Activated naive CD8-positive, alpha-beta T cell treated with anti-CD3 and anti-CD28 coated beads, Interleukin-2, amount 50 U/mL, for 24 hours (primary cell): ENCODE results near the gene AZIN2.

Experiments
- ATAC-seq: fragments of 150-1000 bp; cut with Tn5 transposase; one replicate; pipeline ENCODE4 v1.10.0; 2021
- DNase-seq: peaks from one replicate; pipeline ENCODE4 v3.0.0; 2021
- H3K27ac Mint-ChIP-seq: one replicate; pipeline ENCODE4 v1.8.0; 2021; ENCODE audit warnings: mild to moderate bottlenecking, mixed read lengths
- H3K27me3 Mint-ChIP-seq: one replicate; pipeline ENCODE4 v1.8.0; 2021; ENCODE audit warnings: mixed read lengths
- H3K36me3 Mint-ChIP-seq: one replicate; pipeline ENCODE4 v1.8.0; 2021; ENCODE audit warnings: low read depth, mixed read lengths
- H3K4me1 Mint-ChIP-seq: one replicate; pipeline ENCODE4 v1.8.0; 2021; ENCODE audit warnings: mixed read lengths
- H3K4me3 Mint-ChIP-seq: one replicate; pipeline ENCODE4 v1.8.0; 2021; ENCODE audit warnings: mild to moderate bottlenecking, moderate library complexity, mixed read lengths
- H3K9me3 Mint-ChIP-seq: one replicate; pipeline ENCODE4 v1.8.0; 2021; ENCODE audit warnings: mixed read lengths

The AZIN2 gene

DNA sequence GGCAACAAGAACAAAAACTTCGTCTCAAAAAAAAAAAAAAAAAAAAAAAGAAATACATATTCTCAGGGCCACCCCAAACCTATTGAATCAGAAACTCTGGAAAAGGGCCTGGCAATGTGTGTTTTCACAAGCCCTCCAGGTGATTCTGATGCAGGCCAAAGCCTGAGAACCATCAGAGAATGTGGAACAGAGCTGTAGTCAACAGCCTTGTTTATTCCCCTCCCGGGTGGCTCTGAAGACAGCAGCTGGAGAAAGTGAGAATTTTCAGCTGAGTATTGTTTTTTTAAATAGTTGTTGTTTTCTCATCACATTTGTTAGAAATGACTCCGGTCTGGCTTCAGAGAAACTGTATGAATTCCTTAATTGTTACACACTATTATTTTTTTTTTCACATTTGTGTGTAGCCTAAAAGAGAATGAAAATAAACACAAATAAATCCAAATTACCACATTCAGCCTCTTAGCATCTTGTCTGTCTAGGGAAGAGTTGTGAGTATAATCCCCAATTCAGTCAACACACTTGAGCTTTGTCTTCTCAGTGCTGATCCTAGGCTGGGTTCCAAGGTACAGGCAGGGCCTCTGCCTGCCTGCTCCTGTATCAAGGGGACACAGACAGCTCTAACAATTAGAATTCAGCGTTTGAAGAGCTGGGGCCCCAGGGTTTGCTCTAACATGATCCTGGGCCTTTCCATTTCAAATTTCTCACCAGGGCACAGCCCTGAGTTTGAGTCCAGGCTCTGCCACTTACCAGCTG, 6.6 kb upstream of the AZIN2 start:
- Mint-ChIP-seq H3K9me3 (no peaks in the 10 kb centered on the region), H3K27ac (no peak overlapping the region), H3K4me3 (no peak overlapping the region), H3K36me3 (no peaks in the 10 kb centered on the region), H3K27me3 (no peaks in the 10 kb centered on the region), H3K4me1 (no peaks in the 10 kb centered on the region)
- ATAC-seq (no peak), DNase-seq (no peak)

DNA sequence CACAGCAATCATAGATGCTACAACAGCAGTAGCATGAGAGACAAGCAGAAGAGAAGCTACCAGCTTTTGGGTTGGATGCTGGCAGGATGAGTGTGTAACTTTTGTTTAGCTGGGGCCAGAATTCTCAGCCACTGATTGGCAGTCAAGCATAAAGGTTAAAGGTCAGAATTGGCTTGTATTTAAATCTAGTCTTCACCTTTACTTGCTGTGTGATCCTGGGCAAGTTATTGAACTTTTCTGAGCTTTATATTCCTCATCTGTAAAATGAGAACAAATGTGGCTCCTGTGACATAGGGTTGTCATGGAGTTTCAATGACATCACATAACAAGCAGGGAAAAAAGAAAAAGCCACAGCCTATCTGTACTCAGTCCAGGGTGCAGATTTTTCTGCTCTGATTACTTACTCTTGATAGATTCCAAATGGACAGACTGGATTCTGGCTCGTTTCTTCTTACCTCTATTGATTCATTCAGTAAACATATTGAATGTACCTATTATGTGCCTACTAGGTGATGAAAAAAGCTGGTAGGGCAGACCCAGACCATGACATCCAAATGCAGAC, 2.8 kb upstream of the AZIN2 start:
- H3K9me3 Mint-ChIP-seq: no peaks in the 10 kb centered on the region
- ATAC-seq (no peak), DNase-seq (no peak)
- no peaks in the 10 kb centered on the region for H3K27me3 Mint-ChIP-seq
- peaks cover 19% of the 10 kb centered on the region for H3K4me1 Mint-ChIP-seq
- H3K4me3 Mint-ChIP-seq: no peak overlapping the region
- no peak overlapping the region for H3K27ac Mint-ChIP-seq
- no peaks in the 10 kb centered on the region for H3K36me3 Mint-ChIP-seq

DNA sequence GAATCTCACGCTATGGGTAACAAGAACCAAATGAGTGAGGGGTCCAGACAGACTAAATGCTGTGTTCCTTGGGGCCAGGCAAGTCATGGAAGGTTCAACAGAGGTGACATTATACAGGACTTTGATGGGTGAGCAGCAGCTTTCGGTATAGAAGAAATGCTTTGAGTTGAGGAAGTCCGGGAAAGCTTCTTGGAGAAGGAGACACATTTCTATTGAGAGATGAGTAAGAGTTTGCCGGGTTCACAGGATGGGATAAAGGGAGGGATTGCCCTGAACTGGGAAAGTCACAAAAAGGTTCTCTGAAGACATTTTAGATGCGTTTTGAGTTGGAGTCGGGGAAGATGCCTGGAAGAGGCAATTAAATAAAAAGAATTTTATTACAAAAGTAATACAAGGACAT, 580 bp upstream of the AZIN2 start:
- Mint-ChIP-seq H3K4me1 (peaks cover 19% of the 10 kb centered on the region), H3K9me3 (no peaks in the 10 kb centered on the region), H3K4me3 (peak overlapping the region; percentile 80), H3K27ac (peak overlapping the region; percentile 71), H3K27me3 (no peaks in the 10 kb centered on the region), H3K36me3 (no peaks in the 10 kb centered on the region)
- DNase-seq: no peak
- no peak for ATAC-seq

DNA sequence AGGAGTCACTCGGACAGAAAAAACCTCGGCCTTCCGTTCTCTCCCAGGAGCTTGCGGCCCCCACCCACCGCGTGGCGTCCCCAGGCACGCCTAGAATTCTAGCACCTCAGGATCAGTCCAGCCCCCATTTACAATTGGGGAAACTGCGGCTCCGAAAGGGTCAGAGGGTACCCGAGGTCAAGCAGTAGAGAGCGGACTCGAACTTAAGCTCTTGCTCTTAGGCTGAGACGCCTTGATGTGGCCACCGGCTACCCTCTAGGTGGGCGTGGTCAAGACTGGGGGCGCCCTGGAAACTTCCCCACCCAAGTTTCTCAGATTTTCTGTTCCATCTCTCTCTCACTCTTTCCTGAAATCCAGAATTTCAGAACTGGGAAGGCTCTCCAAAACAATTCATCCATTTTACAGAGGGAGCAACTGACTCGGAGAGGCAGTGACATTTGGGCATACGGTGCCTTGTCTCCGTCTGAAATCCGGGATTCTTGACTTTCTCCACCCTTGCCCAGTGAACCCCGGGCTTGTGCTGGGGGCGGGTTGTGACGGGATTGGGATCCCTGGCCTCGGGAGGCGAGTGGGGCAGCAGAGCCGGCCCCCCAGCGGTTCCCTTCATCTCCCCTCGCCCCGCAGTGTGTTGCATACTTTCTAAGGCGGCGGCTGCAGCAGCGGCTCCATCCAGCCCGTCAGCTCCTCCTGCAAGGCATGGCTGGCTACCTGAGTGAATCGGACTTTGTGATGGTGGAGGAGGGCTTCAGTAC, 777 bp downstream of the AZIN2 start:
- Mint-ChIP-seq H3K9me3 (no peaks in the 10 kb centered on the region), H3K27me3 (no peaks in the 10 kb centered on the region), H3K4me3 (peak overlapping the region; percentile 80), H3K4me1 (peaks cover 19% of the 10 kb centered on the region), H3K27ac (no peak overlapping the region), H3K36me3 (no peaks in the 10 kb centered on the region)
- DNase-seq (no peak), ATAC-seq (peak; percentile 1)

DNA sequence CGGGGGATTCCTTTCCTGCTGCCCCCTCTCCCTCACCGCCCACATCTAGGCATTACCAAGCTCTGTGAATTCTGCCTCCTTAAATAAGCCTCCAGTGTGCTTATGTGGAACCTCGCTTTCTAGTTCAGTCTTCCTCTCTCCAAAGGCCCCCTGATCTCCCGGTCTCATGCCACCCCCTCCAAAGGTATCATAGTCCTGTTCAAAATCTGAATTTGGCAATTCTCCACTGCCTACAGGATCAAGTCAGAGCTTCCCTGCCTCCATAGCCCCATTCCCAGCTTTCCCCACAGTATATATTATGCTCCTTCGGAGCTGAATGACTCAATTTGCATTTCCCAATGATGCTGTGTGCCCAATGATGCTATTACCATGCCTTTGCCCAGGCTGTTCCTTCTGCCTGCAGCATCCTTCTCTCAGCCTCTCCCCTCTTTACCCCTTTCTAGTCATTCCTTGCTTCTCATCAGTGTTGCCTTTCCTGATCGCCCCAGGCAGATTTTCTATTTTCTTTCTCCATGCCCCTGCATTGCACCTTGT, 1.7 kb downstream of the AZIN2 start:
- Mint-ChIP-seq H3K9me3 (no peaks in the 10 kb centered on the region), H3K27me3 (no peaks in the 10 kb centered on the region), H3K27ac (no peak overlapping the region), H3K36me3 (no peaks in the 10 kb centered on the region), H3K4me1 (peaks cover 21% of the 10 kb centered on the region), H3K4me3 (no peak overlapping the region)
- DNase-seq: no peak
- ATAC-seq: no peak

DNA sequence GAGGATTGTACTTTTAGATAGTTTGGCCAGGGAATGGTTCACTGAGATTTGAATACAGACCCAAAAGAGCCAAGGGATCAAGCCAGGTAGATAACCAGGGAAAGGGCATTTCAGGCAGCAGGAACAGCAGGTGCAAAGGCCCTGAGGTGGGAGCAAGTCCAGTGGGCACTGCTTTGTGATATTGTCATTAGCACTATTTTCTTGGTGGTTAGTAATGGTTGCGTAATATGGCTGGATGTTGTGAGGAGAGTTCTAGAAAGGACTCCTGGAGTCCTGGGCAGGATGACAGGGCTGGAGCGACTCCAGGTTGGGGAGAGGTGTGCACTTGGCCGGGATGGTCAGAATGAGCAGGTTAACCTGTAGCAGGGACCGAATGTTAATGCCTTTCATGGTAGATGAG, 4.4 kb downstream of the AZIN2 start:
- H3K27ac Mint-ChIP-seq: no peak overlapping the region
- no peak for DNase-seq

DNA sequence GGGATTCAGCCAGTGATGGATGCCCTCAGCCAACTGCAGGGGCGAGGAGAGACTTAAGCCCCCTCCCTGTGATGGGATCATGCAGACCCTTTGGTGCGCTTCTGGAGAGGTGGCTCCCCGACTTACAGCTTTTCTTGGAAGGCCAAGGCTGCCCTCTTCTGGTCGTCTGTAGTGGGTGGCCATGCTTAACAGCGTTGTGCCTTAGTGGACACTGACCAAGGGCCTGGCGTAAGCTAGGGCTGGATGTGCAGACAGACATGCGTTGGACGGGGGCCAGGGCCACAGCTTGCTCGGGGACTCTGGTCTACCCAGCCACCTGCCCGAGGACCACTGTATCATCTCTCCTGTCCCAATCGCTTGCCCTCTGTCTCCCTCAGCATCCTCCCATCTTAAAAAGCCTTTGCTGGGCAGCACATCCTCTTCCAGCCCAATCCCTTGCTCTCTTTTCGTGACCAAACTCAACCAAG, 5.5 kb downstream of the AZIN2 start:
- ATAC-seq: no peak
- H3K36me3 Mint-ChIP-seq: no peaks in the 10 kb centered on the region
- H3K9me3 Mint-ChIP-seq: no peaks in the 10 kb centered on the region
- H3K4me3 Mint-ChIP-seq: no peak overlapping the region
- H3K27me3 Mint-ChIP-seq: no peaks in the 10 kb centered on the region
- DNase-seq: peak; percentile 52
- peaks cover 24% of the 10 kb centered on the region for H3K4me1 Mint-ChIP-seq
- H3K27ac Mint-ChIP-seq: no peak overlapping the region

More for the DNA sequence above, 4.4 kb downstream of the AZIN2 start:
- Mint-ChIP-seq H3K27me3 (no peaks in the 10 kb centered on the region), H3K4me3 (no peak overlapping the region), H3K4me1 (peaks cover 31% of the 10 kb centered on the region), H3K9me3 (no peaks in the 10 kb centered on the region), H3K36me3 (no peaks in the 10 kb centered on the region)
- ATAC-seq: no peak

DNA sequence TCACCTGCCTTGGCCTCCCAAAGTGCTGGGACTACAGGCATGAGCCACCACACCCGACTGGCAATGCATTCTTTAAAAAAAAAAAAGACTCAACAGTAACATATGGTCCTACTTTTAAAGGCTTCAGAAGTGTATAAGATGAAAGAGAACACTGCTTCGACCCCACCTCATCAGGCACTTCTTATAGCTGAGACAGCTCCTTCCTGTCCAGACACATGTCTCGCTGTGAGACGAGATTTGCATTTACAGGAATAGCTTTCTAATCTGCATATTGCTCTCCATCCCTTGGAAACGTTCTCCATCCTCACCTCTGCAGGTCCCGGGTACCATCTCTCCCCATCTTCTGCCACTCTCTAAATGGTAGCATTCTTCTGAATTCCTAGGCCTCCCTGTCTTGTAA, 6.7 kb downstream of the AZIN2 start:
- Mint-ChIP-seq H3K27ac (peak overlapping the region; percentile 71), H3K4me3 (no peak overlapping the region), H3K4me1 (peaks cover 15% of the 10 kb centered on the region), H3K36me3 (no peaks in the 10 kb centered on the region), H3K9me3 (no peaks in the 10 kb centered on the region), H3K27me3 (no peaks in the 10 kb centered on the region)
- DNase-seq (no peak), ATAC-seq (no peak)

DNA sequence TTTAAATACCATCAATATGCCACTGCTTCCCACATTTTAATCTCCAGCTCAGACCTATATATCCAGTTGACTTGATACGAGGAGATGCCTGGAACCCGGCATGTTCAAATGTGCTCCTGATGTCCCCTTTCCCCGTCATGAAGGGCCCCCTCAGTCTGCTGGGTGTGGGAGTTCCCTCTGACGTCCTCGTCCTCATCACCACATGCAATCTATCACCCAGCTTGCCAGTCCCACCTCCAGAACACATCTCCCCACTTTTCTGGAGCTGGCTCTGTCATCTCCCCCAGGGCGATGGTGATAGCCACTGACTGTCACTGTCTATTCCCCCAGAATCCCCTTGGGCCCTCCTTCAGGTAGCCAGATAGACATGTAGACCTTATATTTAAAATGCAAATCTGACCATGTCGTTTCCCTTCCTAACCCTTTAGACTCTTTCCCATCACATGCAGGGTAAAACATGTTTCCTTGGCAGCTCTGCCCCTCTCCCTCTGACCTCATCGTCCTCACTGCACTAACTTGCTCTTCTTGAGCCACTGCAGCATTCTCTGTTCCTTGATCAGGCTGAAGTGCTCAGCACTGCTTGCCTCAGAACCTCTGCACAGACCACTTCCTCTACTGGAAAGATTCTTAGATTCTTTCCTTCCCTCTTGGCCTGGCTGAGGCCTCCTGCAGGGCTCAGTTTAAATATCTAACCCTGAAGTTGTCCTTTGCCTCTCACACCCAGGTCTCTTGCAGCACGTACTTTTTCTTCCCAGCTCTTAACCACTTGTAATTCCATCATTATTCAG, 7.4 kb downstream of the AZIN2 start:
- peak overlapping the region; percentile 33 for H3K4me3 Mint-ChIP-seq

DNA sequence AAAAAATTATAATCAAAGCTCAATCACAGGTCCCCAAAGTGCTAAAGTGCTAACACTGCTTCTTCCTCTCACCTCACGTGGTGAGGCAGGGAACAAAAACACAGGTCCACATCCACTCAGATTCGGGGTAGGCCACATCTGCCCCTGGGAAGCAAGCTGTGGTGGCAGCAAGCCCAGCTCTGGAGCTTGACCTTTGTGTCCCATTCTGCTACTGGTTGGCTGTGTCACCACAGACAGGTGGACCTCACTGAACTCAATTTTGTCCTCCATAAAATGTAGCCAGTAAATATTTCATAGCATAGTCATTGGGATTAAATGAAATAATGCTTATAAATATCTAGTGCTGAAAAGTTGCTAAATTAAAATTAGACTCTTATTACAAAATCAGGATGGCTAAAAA, 8.5 kb downstream of the AZIN2 start:
- Mint-ChIP-seq H3K9me3 (no peaks in the 10 kb centered on the region), H3K27ac (no peak overlapping the region)

More for the DNA sequence above, 7.4 kb downstream of the AZIN2 start:
- peak overlapping the region; percentile 71 for H3K27ac Mint-ChIP-seq
- H3K4me1 Mint-ChIP-seq: peaks cover 15% of the 10 kb centered on the region
- no peaks in the 10 kb centered on the region for H3K36me3 Mint-ChIP-seq
- no peaks in the 10 kb centered on the region for H3K27me3 Mint-ChIP-seq
- no peaks in the 10 kb centered on the region for H3K9me3 Mint-ChIP-seq
- DNase-seq: no peak
- peak; percentile 70 for ATAC-seq

DNA sequence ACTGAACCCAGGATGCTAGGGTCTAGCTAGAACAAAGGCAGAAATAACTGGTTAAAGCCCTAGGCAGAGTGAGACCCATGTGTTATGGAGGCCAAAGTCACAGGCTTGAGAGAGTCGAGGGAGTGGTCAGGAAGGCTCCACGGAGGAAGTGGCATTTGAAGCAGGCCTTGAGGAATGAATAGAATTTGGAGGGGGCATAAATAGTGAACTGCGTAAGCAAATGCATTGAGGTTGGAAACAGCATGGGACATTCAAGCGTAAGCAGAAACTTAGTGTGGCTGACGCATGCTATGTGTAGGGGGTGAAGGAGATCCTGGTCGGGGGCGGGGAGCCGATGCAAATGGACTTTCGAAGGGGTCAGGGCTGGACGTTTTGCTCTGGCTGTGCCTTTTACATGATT, 11.5 kb downstream of the AZIN2 start:
- Mint-ChIP-seq H3K27ac (no peak overlapping the region), H3K27me3 (no peaks in the 10 kb centered on the region), H3K36me3 (no peaks in the 10 kb centered on the region)

More for the DNA sequence above, 8.5 kb downstream of the AZIN2 start:
- DNase-seq (no peak), ATAC-seq (no peak)
- no peaks in the 10 kb centered on the region for H3K36me3 Mint-ChIP-seq
- peaks cover 15% of the 10 kb centered on the region for H3K4me1 Mint-ChIP-seq
- H3K27me3 Mint-ChIP-seq: no peaks in the 10 kb centered on the region
- H3K4me3 Mint-ChIP-seq: no peak overlapping the region

DNA sequence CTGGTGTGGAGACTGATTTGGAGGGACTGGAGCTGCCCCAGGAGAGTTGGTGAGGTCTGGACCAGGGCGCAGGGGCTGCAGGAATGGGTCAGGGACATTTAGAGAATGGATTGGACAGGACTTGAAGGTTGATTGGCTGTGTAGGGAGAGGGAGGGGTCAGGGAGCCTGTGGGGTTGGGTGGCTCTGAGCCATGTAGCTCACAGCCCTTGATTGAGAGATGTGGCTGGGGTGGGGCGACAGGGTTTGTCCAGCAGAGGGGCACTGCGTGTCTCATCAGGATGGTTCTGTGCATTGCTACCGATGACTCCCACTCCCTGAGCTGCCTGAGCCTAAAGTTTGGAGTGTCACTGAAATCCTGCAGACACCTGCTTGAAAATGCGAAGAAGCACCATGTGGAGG, 12.1 kb downstream of the AZIN2 start:
- Mint-ChIP-seq H3K27ac (no peak overlapping the region), H3K4me3 (no peak overlapping the region), H3K4me1 (peaks cover 26% of the 10 kb centered on the region), H3K9me3 (no peaks in the 10 kb centered on the region), H3K27me3 (no peaks in the 10 kb centered on the region), H3K36me3 (no peaks in the 10 kb centered on the region)
- no peak for DNase-seq
- ATAC-seq: no peak

More for the DNA sequence above, 11.5 kb downstream of the AZIN2 start:
- no peaks in the 10 kb centered on the region for H3K9me3 Mint-ChIP-seq
- H3K4me3 Mint-ChIP-seq: no peak overlapping the region
- no peak for DNase-seq
- peaks cover 25% of the 10 kb centered on the region for H3K4me1 Mint-ChIP-seq
- ATAC-seq: no peak

DNA sequence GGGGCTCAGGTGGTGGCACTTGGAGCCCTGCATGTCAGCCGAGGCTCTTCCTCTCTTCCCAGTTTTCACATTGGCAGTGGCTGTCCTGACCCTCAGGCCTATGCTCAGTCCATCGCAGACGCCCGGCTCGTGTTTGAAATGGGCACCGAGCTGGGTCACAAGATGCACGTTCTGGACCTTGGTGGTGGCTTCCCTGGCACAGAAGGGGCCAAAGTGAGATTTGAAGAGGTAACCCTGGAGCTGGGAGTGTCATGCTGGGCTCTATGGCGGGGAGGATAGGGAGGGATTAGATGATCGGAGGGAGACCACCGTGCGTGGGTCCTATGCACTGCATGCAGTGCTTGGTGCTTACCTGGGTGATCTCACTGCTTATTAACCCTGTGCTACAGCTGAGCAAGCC, 13.5 kb downstream of the AZIN2 start:
- Mint-ChIP-seq H3K4me1 (peaks cover 30% of the 10 kb centered on the region), H3K36me3 (no peaks in the 10 kb centered on the region), H3K9me3 (no peaks in the 10 kb centered on the region), H3K27ac (no peak overlapping the region), H3K27me3 (no peaks in the 10 kb centered on the region), H3K4me3 (no peak overlapping the region)
- ATAC-seq: no peak
- DNase-seq: no peak

DNA sequence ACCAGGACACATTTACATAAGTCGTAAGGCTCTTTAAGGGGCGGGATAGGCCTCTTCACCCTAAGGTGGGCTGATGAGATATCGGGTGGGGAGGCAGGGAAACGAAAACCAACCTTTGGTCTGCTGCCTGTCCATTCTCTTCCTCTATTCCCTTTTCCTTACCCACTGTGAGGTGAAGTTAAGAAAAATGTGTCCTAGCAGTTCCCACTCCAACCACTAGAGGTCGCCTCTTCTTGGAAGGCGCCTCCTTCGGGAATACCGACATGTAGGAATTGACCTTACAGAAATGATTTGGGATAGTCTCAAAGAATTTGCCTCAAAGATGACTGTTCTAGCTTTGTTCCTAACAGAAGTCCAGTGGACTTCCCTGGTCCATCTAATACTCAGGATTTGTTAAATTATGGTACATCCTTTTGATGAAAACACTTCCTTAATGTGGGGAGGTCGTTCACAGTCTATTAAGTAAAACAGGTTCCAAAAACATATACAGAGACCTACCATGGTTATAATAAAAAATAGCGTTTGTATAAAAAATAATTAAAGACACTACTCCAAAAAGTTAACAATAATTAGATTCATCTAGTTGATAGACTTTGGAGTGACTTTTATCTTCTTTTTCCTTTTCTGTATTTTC, 14.1 kb downstream of the AZIN2 start:
- H3K27ac Mint-ChIP-seq: no peak overlapping the region
- ATAC-seq (no peak), DNase-seq (peak; percentile 41)
- H3K36me3 Mint-ChIP-seq: no peaks in the 10 kb centered on the region
- peaks cover 37% of the 10 kb centered on the region for H3K4me1 Mint-ChIP-seq
- H3K4me3 Mint-ChIP-seq: no peak overlapping the region
- H3K9me3 Mint-ChIP-seq: no peaks in the 10 kb centered on the region
- H3K27me3 Mint-ChIP-seq: no peaks in the 10 kb centered on the region
